ENCODE measurements around the gene FUBP3. TPM values are rescaled to one million over a fixed set of nuclear protein-coding genes. Genes with fewer than 3 reads are reported as not detected.

The FUBP3 gene
- total RNA-seq, 4 donors from 2014 or later, result 10.4 to 75.1 (median 13.0) TPM

DNA sequence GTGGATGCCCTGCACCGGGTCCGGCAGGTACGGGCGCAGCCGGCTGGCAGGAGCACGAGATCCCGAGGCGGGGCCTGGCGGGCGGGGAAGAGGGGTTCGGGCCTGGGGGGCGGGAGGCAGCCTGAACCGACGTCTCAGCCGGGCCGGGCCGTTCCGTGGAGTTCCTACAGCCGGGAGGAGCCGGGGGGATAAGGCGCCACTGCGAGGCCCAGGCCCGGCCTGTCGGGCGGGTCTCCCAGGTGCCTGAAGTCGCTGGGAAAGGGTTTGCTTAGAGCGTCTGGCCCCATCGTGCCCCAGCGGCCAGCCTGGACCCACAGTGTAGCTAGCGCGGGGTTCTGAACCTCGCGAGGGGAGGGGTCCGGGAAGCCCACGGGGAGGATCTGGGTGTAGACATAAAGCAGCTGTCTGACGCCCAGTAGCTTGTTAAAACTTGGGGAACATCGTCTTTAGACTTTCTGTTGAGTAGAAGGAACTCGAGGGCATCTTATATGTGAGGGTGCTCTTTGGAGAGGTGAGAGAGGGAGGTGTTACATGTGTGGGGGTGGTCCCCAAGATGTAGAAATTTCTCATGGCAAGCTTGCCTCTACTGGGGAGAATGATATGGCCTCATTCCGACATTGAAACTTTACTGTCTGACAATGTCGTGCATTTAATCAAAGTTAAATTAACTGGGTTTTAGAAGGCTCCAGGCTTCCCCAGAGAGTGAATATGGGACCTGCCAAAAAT lies 524 bp downstream of the FUBP3 start:
- no peak for TF ChIP-seq POLR2A (IDR thresholded peaks at IDR 0.05)
- TF ChIP-seq, protein P1, sequence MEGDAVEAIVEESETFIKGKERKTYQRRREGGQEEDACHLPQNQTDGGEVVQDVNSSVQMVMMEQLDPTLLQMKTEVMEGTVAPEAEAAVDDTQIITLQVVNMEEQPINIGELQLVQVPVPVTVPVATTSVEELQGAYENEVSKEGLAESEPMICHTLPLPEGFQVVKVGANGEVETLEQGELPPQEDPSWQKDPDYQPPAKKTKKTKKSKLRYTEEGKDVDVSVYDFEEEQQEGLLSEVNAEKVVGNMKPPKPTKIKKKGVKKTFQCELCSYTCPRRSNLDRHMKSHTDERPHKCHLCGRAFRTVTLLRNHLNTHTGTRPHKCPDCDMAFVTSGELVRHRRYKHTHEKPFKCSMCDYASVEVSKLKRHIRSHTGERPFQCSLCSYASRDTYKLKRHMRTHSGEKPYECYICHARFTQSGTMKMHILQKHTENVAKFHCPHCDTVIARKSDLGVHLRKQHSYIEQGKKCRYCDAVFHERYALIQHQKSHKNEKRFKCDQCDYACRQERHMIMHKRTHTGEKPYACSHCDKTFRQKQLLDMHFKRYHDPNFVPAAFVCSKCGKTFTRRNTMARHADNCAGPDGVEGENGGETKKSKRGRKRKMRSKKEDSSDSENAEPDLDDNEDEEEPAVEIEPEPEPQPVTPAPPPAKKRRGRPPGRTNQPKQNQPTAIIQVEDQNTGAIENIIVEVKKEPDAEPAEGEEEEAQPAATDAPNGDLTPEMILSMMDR (IDR thresholded peaks at IDR 0.05 in 4 of 5, conservative IDR thresholded peaks at IDR 0.05 in 1 of 5), result no peak
- ATAC-seq (peak; percentile 18 to 21), DNase-seq (no peak)
- intact Hi-C loops (cut with DNase I; ENCODE audit: low total_unique reads), result loop anchor here (2.0 to 5.0 kb wide), 2 partner anchors 101 to 133 kb away; no protein-coding TSS in a partner anchor
- peaks cover 21 to 32% of the 10 kb centered on the region in 2 donors for H3K4me1 ChIP-seq
- in situ Hi-C loops (cut with MboI; ENCODE audit: low sequenced_read_pairs in 4 of 4), result no loop called here
- H3K27ac ChIP-seq, result peak overlapping the region; percentile 87 to 94 (median 91)
- no peaks in the 10 kb centered on the region for H3K27me3 ChIP-seq
- no peaks in the 10 kb centered on the region for H3K36me3 ChIP-seq
- H3K9me3 ChIP-seq, result no peaks in the 10 kb centered on the region
- peak overlapping the region; percentile 81 to 98 (median 94) for H3K4me3 ChIP-seq

DNA sequence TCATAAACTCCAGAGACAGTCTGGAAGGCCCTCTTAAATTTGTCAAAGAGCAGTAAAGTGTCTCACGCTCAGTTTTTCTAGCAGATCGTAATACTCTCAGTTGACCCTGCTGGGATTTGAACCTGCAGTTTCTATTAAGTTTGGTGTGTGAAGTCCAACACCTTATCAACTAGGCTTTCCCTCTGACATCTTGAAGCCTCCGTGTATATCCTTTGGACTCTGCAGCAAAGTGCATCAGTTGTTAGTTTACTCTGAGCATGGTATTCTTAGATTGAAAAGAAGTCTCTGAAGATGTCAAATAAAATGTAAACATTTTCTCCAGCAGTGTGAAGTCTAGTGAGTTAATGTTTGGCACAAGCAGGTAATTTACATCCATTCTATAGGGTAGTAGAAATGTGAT lies 2.4 kb downstream of the FUBP3 start:
- Histone ChIP-seq H3K9me3 (no peaks in the 10 kb centered on the region), H3K36me3 (no peaks in the 10 kb centered on the region), H3K27ac (no peak overlapping the region), H3K4me3 (no peak overlapping the region), H3K27me3 (no peaks in the 10 kb centered on the region), H3K4me1 (peaks cover 21 to 32% of the 10 kb centered on the region in 2 donors)
- TF ChIP-seq POLR2A (IDR thresholded peaks at IDR 0.05), result no peak
- TF ChIP-seq, protein P1 (IDR thresholded peaks at IDR 0.05 in 4 of 5, conservative IDR thresholded peaks at IDR 0.05 in 1 of 5), result no peak
- intact Hi-C loops (cut with DNase I; ENCODE audit: low total_unique reads), result no loop called here
- no peak for ATAC-seq
- DNase-seq, result no peak
- in situ Hi-C loops (cut with MboI; ENCODE audit: low sequenced_read_pairs in 4 of 4), result no loop called here

DNA sequence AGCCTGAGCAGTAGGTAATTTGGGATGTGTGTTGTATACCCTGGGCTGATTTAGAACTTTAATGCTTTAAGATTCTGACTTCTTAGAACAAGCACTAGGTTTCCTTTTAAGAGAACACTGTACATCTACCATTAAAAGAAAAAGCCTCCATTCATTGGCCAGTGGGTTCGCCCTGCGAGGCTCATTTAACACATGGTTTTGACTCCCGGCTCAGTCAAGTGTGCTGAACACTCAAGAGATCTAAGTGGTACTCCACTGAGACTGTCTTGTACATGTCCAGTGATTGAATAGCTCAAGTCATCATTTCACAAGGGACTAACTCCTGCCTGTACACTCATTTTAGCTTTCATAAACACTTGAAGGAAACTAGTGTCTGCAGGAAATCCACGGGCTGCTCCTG lies 3.9 kb downstream of the FUBP3 start:
- peaks cover 18 to 25% of the 10 kb centered on the region in 2 donors for H3K4me1 ChIP-seq

DNA sequence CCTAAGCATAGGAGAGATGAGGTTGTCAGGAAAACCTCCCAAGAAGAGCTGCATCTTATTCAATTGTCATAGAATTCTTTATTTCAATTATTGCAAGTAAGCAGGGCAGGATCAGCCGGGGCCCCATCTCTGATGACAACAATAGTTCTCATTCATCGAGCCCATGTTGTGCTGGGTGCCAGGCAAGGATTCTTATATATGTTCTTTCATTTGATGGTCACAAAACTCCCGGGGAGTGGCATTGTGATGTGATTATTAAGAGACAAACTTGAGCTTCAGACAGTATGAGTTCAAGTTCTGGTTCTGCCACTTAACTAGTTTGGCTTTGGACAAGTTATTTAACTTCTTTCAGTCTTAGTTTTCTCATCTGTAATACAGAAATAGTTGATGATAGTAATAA lies 8.5 kb downstream of the FUBP3 start:
- in situ Hi-C loops (cut with MboI; ENCODE audit: low sequenced_read_pairs in 4 of 4), result no loop called here
- DNase-seq (no peak), ATAC-seq (no peak)
- H3K36me3 ChIP-seq, result no peaks in the 10 kb centered on the region
- no peak overlapping the region for H3K27ac ChIP-seq
- no peaks in the 10 kb centered on the region for H3K27me3 ChIP-seq
- peaks cover 6 to 11% of the 10 kb centered on the region in 2 donors for H3K4me1 ChIP-seq
- no peaks in the 10 kb centered on the region for H3K9me3 ChIP-seq
- TF ChIP-seq, protein P1 (IDR thresholded peaks at IDR 0.05 in 4 of 5, conservative IDR thresholded peaks at IDR 0.05 in 1 of 5), result no peak
- no peak for TF ChIP-seq POLR2A (IDR thresholded peaks at IDR 0.05)
- intact Hi-C loops (cut with DNase I; ENCODE audit: low total_unique reads), result no loop called here
- H3K4me3 ChIP-seq, result no peak overlapping the region

More for the DNA sequence above, 3.9 kb downstream of the FUBP3 start:
- Histone ChIP-seq H3K36me3 (no peaks in the 10 kb centered on the region), H3K4me3 (no peak overlapping the region), H3K27ac (no peak overlapping the region), H3K27me3 (no peaks in the 10 kb centered on the region), H3K9me3 (no peaks in the 10 kb centered on the region)
- no peak for ATAC-seq
- DNase-seq, result no peak
- in situ Hi-C loops (cut with MboI; ENCODE audit: low sequenced_read_pairs in 4 of 4) (no loop called here), intact Hi-C loops (cut with DNase I; ENCODE audit: low total_unique reads) (no loop called here)
- TF ChIP-seq, protein P1 (IDR thresholded peaks at IDR 0.05 in 4 of 5, conservative IDR thresholded peaks at IDR 0.05 in 1 of 5), result no peak
- no peak for TF ChIP-seq POLR2A (IDR thresholded peaks at IDR 0.05)

Data from gastrocnemius medialis (tissue), 4 donors.